HepG2 (cell line): ENCODE measurements around the gene SBSN. TPM values are rescaled to one million over a fixed set of nuclear protein-coding genes. Genes with fewer than 3 reads are reported as not detected.

ENCODE experiments used
- ATM ChIP-seq: fragments of 450-650 bp; IDR thresholded peaks from 2 replicates; pipeline ENCODE4 v1.7.1; 2017; ENCODE audit warnings: mild to moderate bottlenecking, borderline replicate concordance
- CREB1 ChIP-seq, 2 experiments: fragments of 450-650 bp in 1 of 2; IDR thresholded peaks; 2 replicates each; pipeline ENCODE4 v1.6.1; 2016 to 2017; ENCODE audit warnings: control low read depth in 1 of 2, mild to moderate bottlenecking in 1 of 2, missing compliant biosample characterization in 1 of 2, missing genetic modification characterization in 1 of 2
- CSRNP2 ChIP-seq: sonication (generic); formaldehyde crosslinking; conservative IDR thresholded peaks from 2 replicates; pipeline ENCODE4 v1.8.0; 2022; ENCODE audit warnings: low read depth, missing genetic modification reagents
- DMAP1 ChIP-seq: IDR thresholded peaks from 2 replicates; pipeline ENCODE4 v1.6.1; 2016
- FOSL1 ChIP-seq: sonication (generic); formaldehyde crosslinking; IDR thresholded peaks from 2 replicates; pipeline ENCODE4 v1.9.0; 2021; ENCODE audit warnings: missing genetic modification reagents, borderline replicate concordance
- GATAD2A ChIP-seq: IDR thresholded peaks from 2 replicates; pipeline ENCODE4 v1.6.1; 2016
- HDAC2 ChIP-seq: sonication (generic); formaldehyde crosslinking; IDR thresholded peaks from 2 replicates; pipeline ENCODE4 v1.4.0; 2020; ENCODE audit warnings: missing genetic modification reagents
- HNRNPLL ChIP-seq: fragments of 200-400 bp; formaldehyde crosslinking; IDR thresholded peaks from 2 replicates; pipeline ENCODE4 v1.6.1; 2017; ENCODE audit warnings: mild to moderate bottlenecking, low read depth, low read length; ENCODE audit not compliant: poor library complexity, severe bottlenecking
- HOMEZ ChIP-seq: IDR thresholded peaks from 2 replicates; pipeline ENCODE4 v1.6.1; 2016; ENCODE audit warnings: low read depth
- MBNL3 ChIP-seq: fragments of 250-450 bp; sonication (Bioruptor Pico); conservative IDR thresholded peaks from 2 replicates; pipeline ENCODE4 v1.8.0; 2022; ENCODE audit warnings: mild to moderate bottlenecking, inconsistent platforms
- MED1 ChIP-seq: sonication (generic); formaldehyde crosslinking; IDR thresholded peaks from 2 replicates; pipeline ENCODE4 v1.4.0; 2020; ENCODE audit warnings: missing genetic modification reagents
- MTF2 ChIP-seq: sonication (generic); formaldehyde crosslinking; IDR thresholded peaks from 2 replicates; pipeline ENCODE4 v1.5.0; 2020; ENCODE audit warnings: missing genetic modification reagents, borderline replicate concordance
- NPAS2 ChIP-seq: sonication (generic); formaldehyde crosslinking; IDR thresholded peaks from 2 replicates; pipeline ENCODE4 v1.8.0; 2022; ENCODE audit warnings: mild to moderate bottlenecking, missing genetic modification reagents, borderline replicate concordance
- RBM22 ChIP-seq: fragments of 200-400 bp; formaldehyde crosslinking; optimal IDR thresholded peaks from 2 replicates; pipeline ENCODE3; 2017; ENCODE audit warnings: mild to moderate bottlenecking, low read length, moderate library complexity
- SALL1 ChIP-seq: sonication (generic); formaldehyde crosslinking; IDR thresholded peaks from 2 replicates; pipeline ENCODE4 v1.8.0; 2022; ENCODE audit warnings: mild to moderate bottlenecking, missing genetic modification reagents
- SETDB1 ChIP-seq: sonication (generic); formaldehyde crosslinking; IDR thresholded peaks from 2 replicates; pipeline ENCODE4 v1.5.1; 2020; ENCODE audit warnings: missing genetic modification reagents, mild to moderate bottlenecking, borderline replicate concordance
- SIN3B ChIP-seq: fragments of 150-350 bp; IDR thresholded peaks from 2 replicates; pipeline ENCODE4 v1.6.1; 2014; ENCODE audit warnings: low read length
- ZBTB8A ChIP-seq: sonication (generic); formaldehyde crosslinking; IDR thresholded peaks from 2 replicates; pipeline ENCODE4 v1.4.0; 2020; ENCODE audit warnings: mild to moderate bottlenecking, low read depth, missing genetic modification reagents, borderline replicate concordance
- ZNF160 ChIP-seq: sonication (generic); formaldehyde crosslinking; IDR thresholded peaks from 2 replicates; pipeline ENCODE4 v1.8.0; 2022; ENCODE audit warnings: mild to moderate bottlenecking, inconsistent platforms, missing genetic modification reagents
- ZNF572 ChIP-seq: sonication (generic); formaldehyde crosslinking; IDR thresholded peaks from 2 replicates; pipeline ENCODE4 v1.5.1; 2020; ENCODE audit warnings: mild to moderate bottlenecking, missing genetic modification reagents
- ZNF639 ChIP-seq: conservative IDR thresholded peaks from 2 replicates; pipeline ENCODE4 v1.6.1; 2018; ENCODE audit warnings: missing genetic modification reagents
- ZNF782 ChIP-seq: sonication (generic); formaldehyde crosslinking; IDR thresholded peaks from 2 replicates; pipeline ENCODE4 v1.4.0; 2020; ENCODE audit warnings: missing genetic modification reagents, mild to moderate bottlenecking, borderline replicate concordance
- polyA plus RNA-seq, 8 experiments: library from polyadenylated mRNA; depleted of rRNA in 3 of 8; stranded (reverse) in 7 of 8; unstranded in 1 of 8; fragments of >200 nt; fragmentation: Illumina TruSeq in 4 of 8; extraction: Trizol in 4 of 8; gene quantifications; 2 replicates each; pipeline versions ENCODE4 v1.2.1 to v1.2.3, GENCODE V29; 2011 to 2016; ENCODE audit warnings: low read depth in 4 of 8, missing spikeins in 1 of 8, mixed read lengths in 1 of 8; ENCODE audit not compliant: insufficient read depth in 1 of 8
- total RNA-seq, 5 experiments: library from RNA; depleted of rRNA; stranded (reverse); fragments of >200 nt; fragmentation: Illumina TruSeq; extraction: Trizol; gene quantifications; 2 replicates each; pipeline ENCODE4 v1.2.3, GENCODE V29; 2016; ENCODE audit warnings: low read depth in 1 of 5
- TF ChIP-seq, protein P1 (sequence below): sonication (generic); formaldehyde crosslinking; IDR thresholded peaks from 2 replicates; pipeline ENCODE4 v1.5.0; 2020; ENCODE audit warnings: mild to moderate bottlenecking, missing genetic modification reagents

SBSN gene
- total and polyA plus RNA-seq, 2 of the 13 experiments (the other 11 are each of a cell fraction or from before 2014, with no cell fraction given) = not detected

DNA sequence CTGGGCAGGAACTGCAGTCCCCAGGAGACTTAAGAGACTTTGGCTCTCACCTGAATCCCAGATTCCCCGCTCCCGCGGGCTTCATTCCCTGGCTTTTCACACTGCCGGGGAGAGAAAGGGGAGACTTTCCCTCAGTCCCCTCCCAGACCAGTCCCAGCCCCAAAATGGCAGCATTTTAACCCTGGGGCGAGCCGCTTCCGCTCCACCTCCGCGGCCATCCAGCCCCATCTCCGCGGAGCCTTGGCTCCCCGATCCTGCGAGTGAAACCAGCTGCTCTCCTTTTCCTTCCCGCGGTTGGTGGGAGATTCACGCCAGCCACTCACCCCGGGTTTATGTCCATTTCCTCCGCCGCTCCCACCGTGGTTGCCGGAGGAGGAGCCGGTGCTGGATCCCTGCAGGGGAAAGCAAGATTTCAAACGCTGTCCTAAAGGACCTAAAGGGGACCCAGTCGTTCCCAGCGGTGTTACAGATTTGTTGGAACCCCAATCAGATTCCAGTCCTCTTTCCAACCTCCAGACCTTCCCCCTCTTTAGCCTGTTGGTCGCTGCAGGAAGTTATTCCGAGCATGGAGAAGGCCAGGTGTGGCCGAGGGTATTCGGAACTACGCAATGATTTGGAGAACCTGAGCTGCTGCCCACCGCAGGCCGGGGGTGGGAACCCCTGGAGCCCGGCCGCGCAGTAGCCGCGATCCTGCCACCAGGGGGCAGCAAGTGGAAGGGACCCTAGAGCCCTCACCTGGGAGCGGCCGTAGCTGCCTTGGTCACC, 18.1 kb downstream of the SBSN start (continued):
- TF ChIP-seq RBM22 (no peak), ZNF160 (no peak), GATAD2A (peak; percentile 84), HOMEZ (no peak), ZNF572 (CRISPR knock-in tag) (0 out of 2 replicates have a peak, but pooled peaks have one; percentile 57), CSRNP2 (CRISPR knock-in tag) (no peak), CREB1 (IDR thresholded peaks at IDR 0.05) (no peak), CREB1 (CRISPR knock-in tag; IDR thresholded peaks at IDR 0.05) (no peak), NPAS2 (no peak), ATM (no peak), MED1 (CRISPR knock-in tag) (peak; percentile 13; the same call in 1 of the 2 replicates), HDAC2 (CRISPR knock-in tag) (peak; percentile 64), MBNL3 (CRISPR knock-in tag) (no peak), ZBTB8A (CRISPR knock-in tag) (peak; percentile 29; the same call in 1 of the 2 replicates), MTF2 (no peak), FOSL1 (CRISPR knock-in tag) (no peak), DMAP1 (CRISPR knock-in tag) (peak; percentile 50; the same call in 1 of the 2 replicates), ZNF782 (no peak), SALL1 (CRISPR knock-in tag) (peak; percentile 72), SETDB1 (no peak), HNRNPLL (peak; percentile 63), SIN3B (no peak), ZNF639 (CRISPR knock-in tag) (peak; percentile 53; the same call in 1 of the 2 replicates)
- TF ChIP-seq, protein P1, sequence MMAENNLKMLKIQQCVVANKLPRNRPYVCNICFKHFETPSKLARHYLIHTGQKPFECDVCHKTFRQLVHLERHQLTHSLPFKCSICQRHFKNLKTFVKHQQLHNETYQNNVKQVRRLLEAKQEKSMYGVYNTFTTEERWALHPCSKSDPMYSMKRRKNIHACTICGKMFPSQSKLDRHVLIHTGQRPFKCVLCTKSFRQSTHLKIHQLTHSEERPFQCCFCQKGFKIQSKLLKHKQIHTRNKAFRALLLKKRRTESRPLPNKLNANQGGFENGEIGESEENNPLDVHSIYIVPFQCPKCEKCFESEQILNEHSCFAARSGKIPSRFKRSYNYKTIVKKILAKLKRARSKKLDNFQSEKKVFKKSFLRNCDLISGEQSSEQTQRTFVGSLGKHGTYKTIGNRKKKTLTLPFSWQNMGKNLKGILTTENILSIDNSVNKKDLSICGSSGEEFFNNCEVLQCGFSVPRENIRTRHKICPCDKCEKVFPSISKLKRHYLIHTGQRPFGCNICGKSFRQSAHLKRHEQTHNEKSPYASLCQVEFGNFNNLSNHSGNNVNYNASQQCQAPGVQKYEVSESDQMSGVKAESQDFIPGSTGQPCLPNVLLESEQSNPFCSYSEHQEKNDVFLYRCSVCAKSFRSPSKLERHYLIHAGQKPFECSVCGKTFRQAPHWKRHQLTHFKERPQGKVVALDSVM = no peak
